ENCODE data around the gene OR6N1.
A peak's percentile ranks its signal among the peaks of the same experiment; 100 is the strongest.

OR6N1 gene

DNA sequence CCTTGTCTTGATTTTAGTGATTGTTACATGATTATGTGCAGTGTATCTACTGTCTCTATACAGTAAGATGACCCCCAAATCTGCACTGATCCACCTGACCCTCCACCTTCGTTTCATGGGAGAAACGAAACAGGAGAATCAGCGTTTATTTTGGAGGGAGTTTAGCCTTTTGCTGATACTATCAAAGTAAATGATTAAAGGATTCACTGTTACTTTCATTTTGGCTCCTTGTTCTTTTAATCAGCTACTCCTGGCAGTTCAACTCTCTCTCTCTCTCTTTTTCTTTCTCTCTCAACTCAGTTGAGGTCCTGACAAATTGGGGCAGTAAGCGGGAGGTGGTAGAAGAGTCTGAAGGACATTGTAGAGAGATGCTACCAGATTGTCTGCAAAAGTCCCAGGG is 41.5 kb downstream of the OR6N1 start:
- Mint-ChIP-seq H3K4me1 (peaks cover 5% of the 10 kb centered on the region), H3K36me3 (ENCODE audit: insufficient read depth) (no peaks in the 10 kb centered on the region), H3K27ac (ENCODE audit: low read depth) (no peak overlapping the region), H3K27me3 (no peaks in the 10 kb centered on the region), H3K9me3 (no peaks in the 10 kb centered on the region), H3K4me3 (no peak overlapping the region)
- ATAC-seq (replicated peaks; ENCODE audit: extremely low read depth, poor library complexity, severe bottlenecking) (no peak), DNase-seq (ENCODE audit: low spot score in 2 of 2) (no peak)

DNA sequence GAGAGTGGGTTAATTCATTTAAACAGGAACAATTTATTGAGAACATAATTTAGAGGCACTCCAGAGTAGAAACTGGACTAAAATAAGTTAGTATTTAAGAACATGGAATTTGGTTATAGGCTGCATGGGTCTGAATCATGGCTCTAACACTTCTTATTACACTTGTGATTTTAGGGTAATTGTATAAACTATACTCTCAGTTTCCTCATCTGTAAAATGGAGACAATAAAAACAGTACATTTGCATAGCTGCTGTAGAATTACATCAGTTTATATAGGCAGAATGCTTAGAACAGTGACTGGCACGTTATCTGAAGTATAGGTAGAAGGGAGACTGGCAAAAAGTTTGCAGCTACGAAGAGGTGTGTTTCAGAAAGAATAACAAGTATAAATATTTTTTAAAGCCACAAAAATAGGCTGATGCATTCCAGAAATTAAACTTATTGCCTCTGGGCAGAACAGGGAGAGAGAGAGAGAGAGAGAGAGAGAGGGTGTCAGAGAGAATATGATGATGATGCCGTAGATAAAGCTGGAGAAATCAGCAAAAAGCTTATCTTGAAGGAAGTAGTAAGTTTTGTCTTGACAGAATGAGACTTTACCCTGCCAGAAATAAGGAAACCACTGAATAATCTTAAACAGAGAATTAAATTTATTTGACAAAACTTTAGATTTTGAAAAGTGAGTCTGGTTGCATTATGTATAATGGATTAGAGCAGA is 43.3 kb downstream of the OR6N1 start:
- H3K4me3 Mint-ChIP-seq = no peak overlapping the region
- H3K27ac Mint-ChIP-seq (ENCODE audit: low read depth) = no peak overlapping the region
- H3K27me3 Mint-ChIP-seq = peaks cover 14% of the 10 kb centered on the region
- H3K36me3 Mint-ChIP-seq (ENCODE audit: insufficient read depth) = no peaks in the 10 kb centered on the region
- DNase-seq (ENCODE audit: low spot score in 2 of 2) (no peak), ATAC-seq (replicated peaks; ENCODE audit: extremely low read depth, poor library complexity, severe bottlenecking) (no peak)
- H3K9me3 Mint-ChIP-seq = no peaks in the 10 kb centered on the region
- H3K4me1 Mint-ChIP-seq = peaks cover 5% of the 10 kb centered on the region

GRCh38 chr1:158724442-158724841 is 47.6 kb downstream of the OR6N1 start:
- Mint-ChIP-seq H3K27me3 (peaks cover 37% of the 10 kb centered on the region), H3K9me3 (no peaks in the 10 kb centered on the region), H3K27ac (ENCODE audit: low read depth) (no peak overlapping the region), H3K4me3 (no peak overlapping the region), H3K36me3 (ENCODE audit: insufficient read depth) (no peaks in the 10 kb centered on the region), H3K4me1 (no peaks in the 10 kb centered on the region)
- ATAC-seq (replicated peaks; ENCODE audit: extremely low read depth, poor library complexity, severe bottlenecking) (no peak), DNase-seq (ENCODE audit: low spot score in 2 of 2) (no peak)

DNA sequence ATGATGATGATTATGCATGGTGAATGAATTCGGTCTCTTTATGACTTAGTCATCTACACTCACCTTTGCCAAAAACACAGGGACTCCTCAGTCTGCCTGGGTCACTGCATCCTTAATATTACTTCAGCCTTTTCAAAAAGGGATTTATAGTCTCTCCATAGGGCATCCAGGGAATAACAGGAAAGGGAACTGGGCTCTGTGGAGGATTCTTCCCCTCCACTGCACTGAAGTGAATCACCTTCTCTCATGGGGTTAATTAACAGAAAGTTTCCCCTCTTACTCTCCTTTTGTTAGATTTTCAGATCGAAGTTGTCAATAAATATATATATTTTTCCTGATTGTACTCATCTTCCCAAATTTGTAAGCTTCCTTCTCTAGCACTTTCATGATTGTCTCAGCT is 51.4 kb downstream of the OR6N1 start, which contains the start of gene OR6K3:
Gene OR6K3, minus strand, starts transcription at position 101 of the 400 bp plus-strand sequence. CDS start 2,605 bp downstream, outside the sequence.
- Mint-ChIP-seq H3K36me3 (ENCODE audit: insufficient read depth) (no peaks in the 10 kb centered on the region), H3K9me3 (no peaks in the 10 kb centered on the region), H3K4me1 (no peaks in the 10 kb centered on the region), H3K4me3 (no peak within 1 kb of the TSS), H3K27me3 (peaks cover 51% of the 10 kb centered on the region), H3K27ac (ENCODE audit: low read depth) (no peak within 1 kb of the TSS)
- DNase-seq (ENCODE audit: low spot score in 2 of 2) (no peak), ATAC-seq (replicated peaks; ENCODE audit: extremely low read depth, poor library complexity, severe bottlenecking) (no peak)

DNA sequence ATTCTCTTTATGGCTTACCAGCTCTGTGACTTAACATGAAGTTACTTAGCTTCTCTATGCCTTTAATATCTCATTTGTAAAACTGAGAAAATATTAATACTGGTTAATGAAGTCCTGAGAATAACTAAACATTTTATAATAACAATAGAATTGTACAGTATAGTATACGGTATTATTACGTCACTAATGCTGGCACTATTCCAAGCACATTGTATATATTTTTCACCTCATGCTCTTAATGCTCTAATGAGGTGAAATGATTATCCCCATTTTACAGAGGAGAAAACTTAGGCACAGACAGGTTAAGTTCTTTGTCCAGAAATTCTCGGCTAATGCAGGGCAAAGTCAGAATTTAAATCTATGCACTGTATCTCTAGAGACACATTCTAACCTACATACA is 52.3 kb downstream of the OR6N1 start:
- H3K27ac Mint-ChIP-seq (ENCODE audit: low read depth) = no peak overlapping the region
- H3K36me3 Mint-ChIP-seq (ENCODE audit: insufficient read depth) = no peaks in the 10 kb centered on the region
- H3K4me3 Mint-ChIP-seq = no peak overlapping the region

GRCh38 chr1:158717344-158717743 is 54.7 kb downstream of the OR6N1 start:
- H3K4me3 Mint-ChIP-seq = no peak overlapping the region
- no peaks in the 10 kb centered on the region for H3K4me1 Mint-ChIP-seq
- peaks cover 59% of the 10 kb centered on the region for H3K27me3 Mint-ChIP-seq
- ATAC-seq (replicated peaks; ENCODE audit: extremely low read depth, poor library complexity, severe bottlenecking) (no peak), DNase-seq (ENCODE audit: low spot score in 2 of 2) (no peak)
- H3K36me3 Mint-ChIP-seq (ENCODE audit: insufficient read depth) = no peaks in the 10 kb centered on the region
- no peak overlapping the region for H3K27ac Mint-ChIP-seq (ENCODE audit: low read depth)
- H3K9me3 Mint-ChIP-seq = no peaks in the 10 kb centered on the region

More for the DNA sequence above, 52.3 kb downstream of the OR6N1 start:
- no peaks in the 10 kb centered on the region for H3K4me1 Mint-ChIP-seq
- ATAC-seq (replicated peaks; ENCODE audit: extremely low read depth, poor library complexity, severe bottlenecking) (no peak), DNase-seq (ENCODE audit: low spot score in 2 of 2) (no peak)
- no peaks in the 10 kb centered on the region for H3K9me3 Mint-ChIP-seq
- H3K27me3 Mint-ChIP-seq = peaks cover 52% of the 10 kb centered on the region

DNA sequence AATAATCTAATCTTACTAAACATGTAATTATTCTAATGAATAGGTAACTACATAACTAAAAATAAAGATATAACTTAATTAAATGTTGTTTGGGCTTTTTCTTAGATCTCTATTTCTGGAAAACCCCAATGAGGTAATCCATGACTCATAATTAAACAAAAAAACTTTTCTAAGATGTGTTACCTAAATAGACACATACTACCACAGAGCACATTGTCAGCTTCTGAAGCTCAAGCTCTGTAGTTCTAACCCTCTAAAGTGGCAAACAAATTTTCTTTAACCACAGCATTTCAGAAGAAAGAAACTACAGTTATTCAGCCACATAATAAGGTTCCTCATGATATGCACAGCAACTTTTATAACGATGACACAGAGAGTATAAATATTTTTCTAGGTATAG is 55.7 kb downstream of the OR6N1 start:
- peaks cover 62% of the 10 kb centered on the region for H3K27me3 Mint-ChIP-seq
- no peaks in the 10 kb centered on the region for H3K9me3 Mint-ChIP-seq
- no peaks in the 10 kb centered on the region for H3K36me3 Mint-ChIP-seq (ENCODE audit: insufficient read depth)
- DNase-seq (ENCODE audit: low spot score in 2 of 2) (no peak), ATAC-seq (replicated peaks; ENCODE audit: extremely low read depth, poor library complexity, severe bottlenecking) (peak; percentile 28)
- no peak overlapping the region for H3K4me3 Mint-ChIP-seq
- H3K4me1 Mint-ChIP-seq = no peaks in the 10 kb centered on the region
- H3K27ac Mint-ChIP-seq (ENCODE audit: low read depth) = no peak overlapping the region

- no peak overlapping the region for H3K4me3 Mint-ChIP-seq
- H3K36me3 Mint-ChIP-seq (ENCODE audit: insufficient read depth) = no peaks in the 10 kb centered on the region
- DNase-seq (ENCODE audit: low spot score in 2 of 2) (no peak), ATAC-seq (replicated peaks; ENCODE audit: extremely low read depth, poor library complexity, severe bottlenecking) (no peak)
- no peaks in the 10 kb centered on the region for H3K4me1 Mint-ChIP-seq
- peaks cover 57% of the 10 kb centered on the region for H3K27me3 Mint-ChIP-seq
- no peak overlapping the region for H3K27ac Mint-ChIP-seq (ENCODE audit: low read depth)
- H3K9me3 Mint-ChIP-seq = no peaks in the 10 kb centered on the region
Observed at GRCh38 chr1:158714754-158715153, 57.2 kb downstream of the OR6N1 start.

Measured in central memory CD8-positive, alpha-beta T cell (primary cell).